GM12878 (cell line): Measurements from ENCODE around the gene CLASRP. TPM values are rescaled to one million over a fixed set of nuclear protein-coding genes. Genes with fewer than 3 reads are reported as not detected.

Experiments used
- CEBPZ ChIP-seq: fragments of 150-350 bp; IDR thresholded peaks from 2 replicates; pipeline ENCODE4 v1.6.1; 2016; ENCODE audit warnings: low read depth, low read length
- KDM1A ChIP-seq: fragments of 200-600 bp; sonication (generic); IDR thresholded peaks from 2 replicates; pipeline ENCODE4 v1.6.1; 2016; ENCODE audit warnings: borderline replicate concordance
- NFYA ChIP-seq: IDR thresholded peaks from 2 replicates; pipeline ENCODE4 v1.6.1; 2011; ENCODE audit warnings: low read depth, mild to moderate bottlenecking, low read length, improper control_type of control experiment, borderline replicate concordance
- PAX5 ChIP-seq: IDR thresholded peaks from 2 replicates; pipeline ENCODE4 v1.6.1; 2011; ENCODE audit warnings: low read depth, low read length, borderline replicate concordance
- PRDM15 ChIP-seq: fragments of 450-650 bp; formaldehyde crosslinking; IDR thresholded peaks from 2 replicates; pipeline ENCODE4 v1.4.0; 2020; ENCODE audit warnings: mild to moderate bottlenecking, moderate library complexity
- polyA plus RNA-seq, 11 experiments: library from polyadenylated mRNA; depleted of rRNA in 4 of 11; unstranded in 6 of 11; stranded (reverse) in 5 of 11; fragments of >200 nt; fragmentation: Nextera tagmentation in 4 of 11; fragmentation: Illumina TruSeq in 1 of 11; extraction: Ambion mirVana in 4 of 11; extraction: Trizol in 1 of 11; gene quantifications; 1 replicate in 1 of 11; 2 replicates in 10 of 11; pipeline versions ENCODE4 v1.2.1 to v1.2.3, GENCODE V29; 2011 to 2016; ENCODE audit warnings: inconsistent platforms in 2 of 11, missing spikeins in 2 of 11, low read depth in 1 of 11
- total RNA-seq, 4 experiments: library from RNA; depleted of rRNA in 3 of 4; stranded (reverse); fragments of >200 nt in 3 of 4; fragmentation: Illumina TruSeq in 1 of 4; extraction: Trizol in 1 of 4; gene quantifications; 2 replicates each; pipeline versions ENCODE4 v1.2.1 to v1.2.3, GENCODE V29; 2013 to 2021

Gene CLASRP
- total and polyA plus RNA-seq, 10 of the 15 experiments (the other 5 are each of a cell fraction or from before 2014, with no cell fraction given) = 0.68 to 75.8 (median 30.2) TPM

GRCh38 chr19:45045671-45046353, 7.0 kb downstream of the CLASRP start (continued):
- TF ChIP-seq PRDM15 = no peak
- no peak for TF ChIP-seq CEBPZ
- no peak for TF ChIP-seq NFYA
- no peak for TF ChIP-seq KDM1A
- TF ChIP-seq PAX5 = no peak
